Measurements from ENCODE around the gene PRKACA.

PRKACA gene

DNA sequence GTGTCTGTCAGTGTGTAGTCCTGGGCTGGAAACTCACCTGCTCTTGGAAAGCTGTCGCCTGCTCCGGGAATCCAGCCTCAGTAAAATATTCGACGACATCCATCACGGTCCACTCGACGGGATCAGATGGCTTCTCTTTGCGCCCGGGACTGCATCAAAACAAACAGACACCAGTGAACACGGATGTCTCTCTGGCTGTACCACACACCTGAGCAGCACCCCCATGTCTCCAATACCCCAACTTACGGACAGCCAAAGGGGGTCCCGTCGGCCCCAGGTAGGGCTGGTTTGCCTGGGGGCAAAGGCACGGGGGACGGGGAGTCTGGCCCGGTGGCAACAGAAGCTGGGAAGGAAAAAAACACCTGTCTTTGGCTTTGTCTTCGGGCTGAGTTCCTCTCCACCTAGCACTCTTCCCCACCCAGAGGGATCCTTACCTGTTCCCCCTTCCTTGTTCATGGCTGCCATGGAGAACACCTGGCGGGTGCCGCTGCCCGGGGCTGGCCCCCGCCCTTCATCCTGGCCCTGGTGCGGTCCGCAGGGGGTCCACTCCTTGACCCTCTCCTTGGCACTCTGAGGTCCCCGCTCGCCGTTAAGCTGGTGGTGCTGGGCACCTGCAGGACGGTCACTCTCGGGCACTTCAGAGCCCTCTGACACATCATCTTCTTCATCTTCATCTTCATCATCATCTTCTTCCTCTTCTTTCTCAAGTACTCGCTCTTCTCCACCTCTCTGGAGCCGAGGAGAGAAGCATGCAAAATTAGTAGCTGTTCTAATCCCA lies 28.7 kb downstream of the PRKACA start:
- FAIRE-seq (no peak), DNase-seq (ENCODE audit: insufficient read length) (no peak)
- TF ChIP-seq POLR2AphosphoS5 (IDR thresholded peaks at IDR 0.05; ENCODE audit: low read depth, low read length) (no peak), POLR2A (IDR thresholded peaks at IDR 0.05; ENCODE audit: low read depth, low read length) (no peak), TAF1 (IDR thresholded peaks at IDR 0.05; ENCODE audit: borderline replicate concordance, low read depth, low read length) (no peak)

DNA sequence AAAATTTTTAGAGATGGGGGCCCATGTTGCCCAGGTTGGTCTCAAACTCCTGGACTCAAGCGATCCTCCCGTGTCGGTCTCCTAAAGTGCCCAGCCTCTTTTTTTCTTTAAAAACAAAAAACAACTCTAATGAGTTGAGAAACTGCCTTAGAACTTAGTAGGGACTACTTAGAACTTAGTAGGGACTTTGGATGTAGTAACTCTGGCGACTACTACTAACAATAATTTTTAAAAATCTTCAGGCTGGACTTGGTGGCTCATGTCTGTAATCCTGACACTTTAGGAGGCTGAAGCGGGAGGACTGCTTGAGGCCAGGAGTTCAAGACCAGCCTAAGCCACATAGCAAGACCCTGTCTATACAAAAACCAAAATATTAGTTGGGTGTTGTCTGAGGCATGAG lies 31.5 kb downstream of the PRKACA start:
- DNase-seq (ENCODE audit: insufficient read length) (no peak), FAIRE-seq (no peak)
- TF ChIP-seq TAF1 (IDR thresholded peaks at IDR 0.05; ENCODE audit: borderline replicate concordance, low read depth, low read length) (no peak), POLR2AphosphoS5 (IDR thresholded peaks at IDR 0.05; ENCODE audit: low read depth, low read length) (no peak), POLR2A (IDR thresholded peaks at IDR 0.05; ENCODE audit: low read depth, low read length) (no peak)

DNA sequence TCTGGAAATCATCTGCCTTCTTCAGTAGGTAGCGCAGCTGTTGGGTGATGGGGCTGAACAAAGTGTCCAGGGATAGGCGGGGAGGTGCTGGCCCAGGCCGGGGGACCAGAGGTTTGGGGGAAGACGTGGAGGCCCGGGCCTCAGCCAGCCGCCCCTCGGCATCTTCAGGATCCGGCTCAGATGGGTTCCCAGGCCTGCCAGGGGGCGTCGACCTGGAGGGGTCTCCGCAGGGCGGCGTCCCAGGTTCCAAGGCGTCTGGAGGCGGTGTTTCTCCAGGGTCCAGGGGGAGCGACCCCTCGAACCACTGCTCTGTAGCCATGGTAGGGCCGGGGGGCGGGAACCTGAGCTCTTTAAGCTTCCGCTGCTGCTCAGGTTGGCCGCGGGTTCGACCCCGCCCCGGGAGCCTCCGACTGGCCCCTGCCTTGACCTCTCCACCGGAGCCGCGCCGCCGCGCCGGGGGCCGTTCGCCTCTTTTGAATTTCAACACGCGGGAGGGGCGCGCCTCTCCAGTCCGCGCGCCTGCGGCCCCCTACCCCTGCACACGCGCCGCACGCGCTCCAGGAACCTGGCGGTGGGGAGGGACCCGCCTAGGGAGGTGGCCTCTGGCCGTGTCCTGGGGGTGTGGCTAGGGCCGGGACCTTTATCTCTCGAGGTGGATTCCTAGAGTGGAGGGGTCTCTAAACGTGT lies 32.1 kb downstream of the PRKACA start, which contains the start of gene C19orf67:
C19orf67 (minus strand) TSS at position 475 of the 687 bp plus-strand sequence; CDS start at position 319, 156 bp downstream.
- FAIRE-seq (no peak), DNase-seq (ENCODE audit: insufficient read length) (no peak)
- TF ChIP-seq POLR2A (IDR thresholded peaks at IDR 0.05; ENCODE audit: low read depth, low read length) (no peak), TAF1 (IDR thresholded peaks at IDR 0.05; ENCODE audit: borderline replicate concordance, low read depth, low read length) (no peak), POLR2AphosphoS5 (IDR thresholded peaks at IDR 0.05; ENCODE audit: low read depth, low read length) (no peak)

DNA sequence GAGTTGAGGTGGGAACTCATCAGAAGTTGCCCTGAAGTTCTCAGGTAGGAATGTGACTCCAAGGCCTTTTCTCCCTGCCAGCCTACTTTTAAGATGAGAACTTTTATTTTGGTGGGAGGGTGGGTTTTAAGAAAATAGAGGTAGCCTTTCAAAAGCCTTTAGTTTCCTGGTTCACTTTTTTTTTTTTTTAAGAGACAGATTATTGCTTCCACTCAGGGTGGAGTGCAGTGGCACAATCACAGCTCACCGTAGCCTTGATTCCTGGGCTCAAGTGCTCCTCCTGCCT lies 34.9 kb downstream of the PRKACA start:
- FAIRE-seq (no peak), DNase-seq (ENCODE audit: insufficient read length) (no peak)
- no peak for TF ChIP-seq TAF1 (IDR thresholded peaks at IDR 0.05; ENCODE audit: borderline replicate concordance, low read depth, low read length)
- TF ChIP-seq POLR2A (IDR thresholded peaks at IDR 0.05; ENCODE audit: low read depth, low read length): no peak
- no peak for TF ChIP-seq POLR2AphosphoS5 (IDR thresholded peaks at IDR 0.05; ENCODE audit: low read depth, low read length)

DNA sequence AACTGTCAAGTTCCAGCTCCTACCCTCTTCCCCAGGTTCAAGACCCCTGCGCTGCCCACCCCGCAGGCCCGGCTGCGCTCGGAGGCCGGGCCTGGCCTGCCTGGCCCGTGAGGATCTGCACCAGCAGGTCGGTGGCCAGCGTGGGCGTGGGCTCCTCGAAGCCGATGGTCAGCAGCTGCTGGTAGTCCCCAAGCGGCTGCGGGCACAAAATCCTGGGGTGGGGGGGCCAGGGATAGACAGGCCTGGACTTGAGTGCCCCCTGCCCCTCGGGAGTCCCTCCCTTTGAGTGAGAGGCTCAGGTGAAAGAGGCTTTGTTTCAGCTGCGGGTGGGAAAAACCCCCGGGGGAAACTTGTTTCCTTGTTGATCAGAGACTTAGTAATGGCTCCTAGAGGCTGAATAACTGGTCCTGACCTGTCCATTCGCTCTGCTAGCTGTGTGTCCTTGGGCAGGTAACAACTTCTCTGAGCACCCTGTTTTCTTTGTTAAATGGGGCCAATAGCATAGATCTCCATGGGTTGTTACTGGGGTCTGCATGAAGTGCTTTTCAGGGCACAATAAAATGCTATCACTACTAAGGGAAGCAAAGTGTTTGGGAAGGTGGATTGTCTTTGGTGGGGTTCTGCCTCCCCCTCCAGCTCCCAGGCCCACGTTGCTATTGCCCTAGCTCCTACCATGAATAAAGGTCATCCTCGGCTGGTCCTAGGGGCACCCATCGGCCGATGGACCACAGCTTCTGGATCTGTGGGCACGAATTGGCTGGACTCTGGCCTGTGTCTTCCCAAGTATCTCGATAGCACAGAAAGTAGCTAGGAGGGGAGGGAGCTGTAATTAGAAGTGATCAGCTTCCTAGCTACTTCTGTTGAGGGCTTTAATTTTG lies 35.5 kb downstream of the PRKACA start:
- peak; percentile 46; the same call in 1 of the 2 replicates for TF ChIP-seq POLR2A (IDR thresholded peaks at IDR 0.05; ENCODE audit: low read depth, low read length)
- peak; percentile 58; the same call in 1 of the 2 replicates for TF ChIP-seq POLR2AphosphoS5 (IDR thresholded peaks at IDR 0.05; ENCODE audit: low read depth, low read length)
- 0 out of 2 replicates have a peak, but pooled peaks have one; percentile 40 for TF ChIP-seq TAF1 (IDR thresholded peaks at IDR 0.05; ENCODE audit: borderline replicate concordance, low read depth, low read length)
- peak; percentile 37 for DNase-seq (ENCODE audit: insufficient read length)
- peak; percentile 54 for FAIRE-seq

DNA sequence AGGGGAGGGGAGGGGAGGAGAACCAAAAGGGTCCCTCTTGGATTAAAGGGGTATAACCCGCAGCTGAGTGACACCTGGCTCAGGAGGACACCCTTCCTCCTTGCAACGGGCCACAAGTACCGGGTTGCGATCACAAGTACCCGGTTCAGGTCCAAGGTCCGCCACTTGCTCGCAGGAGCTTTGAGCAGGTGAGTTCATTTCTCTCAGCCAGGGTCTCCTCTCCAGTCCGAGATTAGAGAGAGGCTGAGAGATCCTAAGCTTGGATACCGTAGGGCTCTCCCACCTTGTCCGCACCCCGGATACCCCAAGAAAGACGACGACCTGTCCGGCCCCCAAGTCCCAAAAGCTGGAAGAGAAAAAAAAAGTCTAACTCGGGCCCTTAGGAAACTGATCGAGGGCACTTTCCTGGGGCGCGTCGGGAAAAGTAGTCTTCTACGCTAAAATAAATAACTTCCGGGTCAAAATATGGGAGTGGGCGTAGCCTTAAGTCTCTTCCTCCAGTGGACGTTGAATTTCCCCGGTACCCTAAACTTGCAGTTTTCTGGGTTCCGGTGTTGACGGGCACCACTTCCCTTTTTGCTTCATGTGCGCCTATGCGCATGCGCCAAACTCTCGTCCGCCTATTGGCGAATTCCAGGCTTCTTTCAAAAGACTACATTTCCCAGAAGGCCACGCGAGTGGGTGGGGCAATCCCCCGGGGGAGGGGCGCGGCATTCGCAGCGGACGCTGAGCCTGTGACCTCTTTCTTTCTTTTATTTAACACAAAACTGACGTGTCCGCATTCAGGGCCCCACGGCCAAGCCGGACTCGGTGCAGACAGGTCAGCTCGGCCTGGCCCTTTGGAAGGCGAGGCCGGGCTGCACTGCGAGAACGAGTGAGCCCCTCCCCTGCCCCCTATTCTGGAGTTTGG lies 36.4 kb downstream of the PRKACA start:
- DNase-seq (ENCODE audit: insufficient read length) (peak; percentile 95), FAIRE-seq (peak; percentile 99)
- TF ChIP-seq TAF1 (IDR thresholded peaks at IDR 0.05; ENCODE audit: borderline replicate concordance, low read depth, low read length) (peak; percentile 68; the same call in 1 of the 2 replicates), POLR2A (IDR thresholded peaks at IDR 0.05; ENCODE audit: low read depth, low read length) (peak; percentile 71; the same call in 1 of the 2 replicates), POLR2AphosphoS5 (IDR thresholded peaks at IDR 0.05; ENCODE audit: low read depth, low read length) (peak; percentile 81)

DNA sequence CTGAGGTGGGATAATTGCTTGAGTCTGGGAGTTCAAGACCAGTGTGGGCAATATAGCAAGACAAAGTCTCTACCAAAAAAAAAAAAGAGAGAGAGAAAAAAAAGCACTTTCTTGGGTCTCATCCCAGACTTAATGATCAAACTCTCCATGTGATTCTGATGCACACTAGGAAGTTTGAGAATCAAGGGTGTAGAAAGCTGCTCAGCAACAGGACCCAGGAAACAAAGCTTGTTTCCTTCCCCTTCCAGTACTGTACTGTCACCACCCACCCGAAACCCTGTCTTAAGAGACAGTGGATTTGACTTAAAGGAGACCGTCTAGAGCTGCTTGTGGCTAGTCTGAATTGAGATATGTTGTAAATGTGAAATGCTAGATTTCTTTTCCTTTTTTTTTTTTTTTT lies 39.2 kb downstream of the PRKACA start:
- FAIRE-seq (no peak), DNase-seq (ENCODE audit: insufficient read length) (no peak)
- TF ChIP-seq TAF1 (IDR thresholded peaks at IDR 0.05; ENCODE audit: borderline replicate concordance, low read depth, low read length): no peak
- no peak for TF ChIP-seq POLR2A (IDR thresholded peaks at IDR 0.05; ENCODE audit: low read depth, low read length)
- no peak for TF ChIP-seq POLR2AphosphoS5 (IDR thresholded peaks at IDR 0.05; ENCODE audit: low read depth, low read length)

DNA sequence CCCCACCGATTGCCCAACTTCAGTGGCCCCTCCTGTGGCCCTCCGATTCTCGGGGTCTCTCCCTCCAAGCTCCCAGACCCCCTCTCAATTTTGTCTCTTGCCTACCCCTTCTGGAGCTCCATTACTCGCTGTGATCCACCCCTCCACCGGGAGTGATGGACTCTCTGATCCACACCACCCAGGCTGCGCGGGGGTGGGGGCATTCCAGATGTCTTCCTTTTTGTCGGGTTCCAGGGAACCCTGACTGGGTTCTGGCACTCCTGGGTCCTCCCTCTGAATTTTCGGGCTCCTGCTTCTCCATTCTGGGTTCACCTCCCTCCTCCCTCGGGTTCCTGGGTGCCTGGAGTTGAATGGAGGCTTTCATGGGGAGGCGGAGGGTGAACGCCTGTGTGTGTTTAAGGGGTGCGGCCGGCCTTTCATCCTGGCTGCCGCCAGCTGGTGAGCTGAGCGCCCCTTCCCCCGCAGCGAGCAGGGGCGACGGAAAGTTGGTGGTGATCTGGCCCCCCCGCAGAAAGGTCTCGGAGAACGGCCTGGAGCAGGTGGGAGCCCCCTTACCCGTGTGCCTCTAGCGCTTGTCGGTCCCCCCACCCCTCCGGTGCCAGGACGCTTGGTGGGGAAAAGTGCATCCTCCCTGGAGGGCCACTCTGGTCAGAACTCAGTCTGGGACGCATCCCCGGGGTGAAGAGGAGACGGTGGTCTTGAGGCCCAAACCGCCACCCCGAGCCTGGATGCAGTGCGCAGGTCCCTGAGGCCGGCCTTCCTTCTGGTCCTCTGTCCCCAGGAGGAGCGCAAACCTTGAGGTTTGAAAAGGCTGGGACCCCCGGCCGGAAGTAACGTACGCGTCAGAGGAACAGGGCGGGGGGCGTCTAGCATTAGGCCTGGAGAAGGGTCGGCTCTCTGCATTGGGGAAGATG lies 43.4 kb downstream of the PRKACA start:
- DNase-seq (ENCODE audit: insufficient read length): no peak
- TF ChIP-seq TAF1 (IDR thresholded peaks at IDR 0.05; ENCODE audit: borderline replicate concordance, low read depth, low read length) (no peak), POLR2AphosphoS5 (IDR thresholded peaks at IDR 0.05; ENCODE audit: low read depth, low read length) (no peak), POLR2A (IDR thresholded peaks at IDR 0.05; ENCODE audit: low read depth, low read length) (no peak)
- no peak for FAIRE-seq

DNA sequence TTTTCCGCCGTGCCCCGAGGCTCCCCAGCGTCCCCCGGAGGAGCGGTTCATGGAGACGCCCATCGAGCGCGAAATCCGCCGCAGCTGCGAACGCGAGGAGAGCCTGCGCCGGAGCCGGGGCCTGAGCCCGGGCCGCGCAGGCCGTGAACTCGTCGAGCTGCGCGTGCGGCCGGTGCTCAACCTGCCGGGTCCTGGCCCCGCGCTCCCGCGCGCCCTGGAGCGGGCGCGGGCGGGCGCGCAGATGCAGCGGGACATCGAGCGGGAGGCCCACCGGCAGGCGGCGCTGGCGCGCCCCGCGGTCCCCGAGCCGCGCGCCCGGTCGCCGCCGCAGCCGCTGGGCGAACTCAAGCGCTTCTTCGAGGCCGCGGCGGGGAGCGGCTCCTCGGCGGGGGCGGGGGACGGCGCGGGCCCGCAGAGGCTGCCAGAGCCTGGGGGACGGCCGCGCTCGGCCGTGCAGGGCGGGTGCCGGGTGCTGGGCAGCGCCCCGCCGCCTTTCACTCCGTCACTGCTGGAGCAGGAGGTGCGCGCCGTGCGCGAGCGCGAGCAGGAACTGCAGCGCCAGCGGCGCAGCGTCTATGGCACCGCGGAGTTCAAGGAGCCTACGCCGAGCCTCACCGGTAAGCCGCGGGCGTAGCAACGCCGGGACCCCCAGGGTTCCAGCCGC lies 44.2 kb downstream of the PRKACA start:
- FAIRE-seq: peak; percentile 87
- TF ChIP-seq POLR2A (IDR thresholded peaks at IDR 0.05; ENCODE audit: low read depth, low read length) (no peak), POLR2AphosphoS5 (IDR thresholded peaks at IDR 0.05; ENCODE audit: low read depth, low read length) (no peak), TAF1 (IDR thresholded peaks at IDR 0.05; ENCODE audit: borderline replicate concordance, low read depth, low read length) (no peak)
- DNase-seq (ENCODE audit: insufficient read length): peak; percentile 71
